Peyer's patch (tissue), 4 donors: ENCODE results near the gene FKBP14. TPM values are rescaled to one million over a fixed set of nuclear protein-coding genes. Genes with fewer than 3 reads are reported as not detected.

Experiments used
- DNase-seq, 3 donors: peaks; one replicate each; pipeline ENCODE4 v3.0.0-alpha.2; 2017 to 2019
- H3K27ac ChIP-seq, 4 donors: fragments of 200-600 bp; sonication (generic); one replicate each; pipeline ENCODE4 v1.5.1; 2016 to 2019
- H3K27me3 ChIP-seq, 2 donors: fragments of 200-600 bp; sonication (generic); one replicate each; pipeline ENCODE4 v1.5.1; 2019
- H3K36me3 ChIP-seq, 3 donors: fragments of 200-600 bp; sonication (generic); one replicate each; pipeline ENCODE4 v1.5.1; 2016 to 2019
- H3K4me1 ChIP-seq, 4 donors: fragments of 200-600 bp; sonication (generic); one replicate each; pipeline ENCODE4 v1.5.1; 2016 to 2019
- H3K4me3 ChIP-seq, 4 donors: fragments of 200-600 bp; sonication (generic); 1 replicate in 3 of 4; 2 replicates in 1 of 4; pipeline ENCODE4 v1.5.1; 2016 to 2019; ENCODE audit warnings: mild to moderate bottlenecking in 1 of 4
- H3K9me3 ChIP-seq, 4 donors: fragments of 200-600 bp; sonication (generic); one replicate each; pipeline ENCODE4 v1.5.1; 2016 to 2019; ENCODE audit warnings: mild to moderate bottlenecking in 1 of 4
- CTCF ChIP-seq, 6 experiments: fragments of 450-650 bp in 4 of 6; fragments of 200-600 bp in 2 of 6; sonication (generic) in 1 of 6; IDR thresholded peaks; one replicate each; pipeline ENCODE4 v1.5.1; 2017 to 2019; ENCODE audit warnings: antibody characterized with exemption in 6 of 6, mild to moderate bottlenecking in 3 of 6, moderate library complexity in 1 of 6
- POLR2A ChIP-seq, 2 donors: fragments of 450-650 bp; IDR thresholded peaks; one replicate each; pipeline ENCODE4 v1.5.1; 2017; ENCODE audit warnings: antibody characterized with exemption in 2 of 2, mild to moderate bottlenecking in 2 of 2, moderate library complexity in 2 of 2
- total RNA-seq, 4 donors: library from RNA; depleted of rRNA; stranded (reverse); fragments of >200 nt; gene quantifications; one replicate each; pipeline ENCODE4 v1.1.0, GENCODE V29; 2016

Gene FKBP14
- total RNA-seq, 4 donors from 2014 or later: 4.2 to 8.5 (median 6.3) TPM

GRCh38 chr7:29989257-29989995 is 37.1 kb downstream of the FKBP14 start, which contains the start of gene SCRN1:
Gene SCRN1, minus strand, starts transcription at chr7:29989801. Its CDS starts 20,734 bp downstream, at chr7:29969067.
- Histone ChIP-seq H3K9me3 (no peaks in the 10 kb centered on the region), H3K4me3 (peak within 1 kb of the TSS; percentile 69 to 91 (median 82)), H3K36me3 (no peaks in the 10 kb centered on the region), H3K4me1 (peaks cover 0 to 7% (median 2%) of the 10 kb centered on the region in 4 donors), H3K27ac (peak within 1 kb of the TSS; percentile 83 to 93 (median 86)), H3K27me3 (no peaks in the 10 kb centered on the region)
- peak; percentile 57 to 73 (median 72) for DNase-seq
- TF ChIP-seq POLR2A (IDR thresholded peaks at IDR 0.05) (no peak), CTCF (IDR thresholded peaks at IDR 0.05) (peak in 1 of 6 experiments; percentile 9)

GRCh38 chr7:29988424-29989256 is 37.9 kb downstream of the FKBP14 start:
- H3K4me3 ChIP-seq: peak overlapping the region; percentile 69 to 91 (median 82)
- peaks cover 0 to 7% (median 2%) of the 10 kb centered on the region in 4 donors for H3K4me1 ChIP-seq
- peak overlapping the region; percentile 83 to 93 (median 86) for H3K27ac ChIP-seq
- no peaks in the 10 kb centered on the region for H3K36me3 ChIP-seq
- TF ChIP-seq CTCF (IDR thresholded peaks at IDR 0.05) (no peak), POLR2A (IDR thresholded peaks at IDR 0.05) (no peak)
- H3K9me3 ChIP-seq: no peaks in the 10 kb centered on the region
- H3K27me3 ChIP-seq: no peaks in the 10 kb centered on the region
- peak; percentile 52 to 67 (median 60) for DNase-seq

- H3K9me3 ChIP-seq: no peaks in the 10 kb centered on the region
- TF ChIP-seq CTCF (IDR thresholded peaks at IDR 0.05): no peak
- no peak for TF ChIP-seq POLR2A (IDR thresholded peaks at IDR 0.05)
- H3K36me3 ChIP-seq: no peaks in the 10 kb centered on the region
- H3K27ac ChIP-seq: peak overlapping the region; percentile 83 to 93 (median 86)
- peak overlapping the region in 2 of 4 donors; percentile 6 to 91 for H3K4me3 ChIP-seq
- peak in 1 of 3 donors; percentile 19 for DNase-seq
- no peaks in the 10 kb centered on the region for H3K27me3 ChIP-seq
- peaks cover 0 to 7% (median 2%) of the 10 kb centered on the region in 4 donors for H3K4me1 ChIP-seq
Observed at GRCh38 chr7:29987811-29988317, 38.6 kb downstream of the FKBP14 start.

GRCh38 chr7:29987083-29987482 is 39.4 kb downstream of the FKBP14 start:
- TF ChIP-seq CTCF (IDR thresholded peaks at IDR 0.05): no peak
- TF ChIP-seq POLR2A (IDR thresholded peaks at IDR 0.05): no peak
- peaks cover 0 to 7% (median 2%) of the 10 kb centered on the region in 4 donors for H3K4me1 ChIP-seq
- peak overlapping the region; percentile 53 to 93 (median 86) for H3K27ac ChIP-seq

GRCh38 chr7:29980151-29980550 is 46.4 kb downstream of the FKBP14 start:
- peaks cover 0 to 3% (median 0%) of the 10 kb centered on the region in 4 donors for H3K4me1 ChIP-seq
- no peaks in the 10 kb centered on the region for H3K27me3 ChIP-seq
- no peak overlapping the region for H3K4me3 ChIP-seq
- no peaks in the 10 kb centered on the region for H3K9me3 ChIP-seq
- H3K27ac ChIP-seq: no peak overlapping the region
- no peak for DNase-seq
- TF ChIP-seq CTCF (IDR thresholded peaks at IDR 0.05) (no peak), POLR2A (IDR thresholded peaks at IDR 0.05) (no peak)
- no peaks in the 10 kb centered on the region for H3K36me3 ChIP-seq

More at GRCh38 chr7:29987083-29987482, 39.4 kb downstream of the FKBP14 start:
- no peaks in the 10 kb centered on the region for H3K27me3 ChIP-seq
- H3K4me3 ChIP-seq: no peak overlapping the region
- no peaks in the 10 kb centered on the region for H3K9me3 ChIP-seq
- no peaks in the 10 kb centered on the region for H3K36me3 ChIP-seq
- no peak for DNase-seq
